GM08714 (cell line): ENCODE data around the gene RAP1A.

Source experiments
- H3K4me3 ChIP-seq: fragments of 200-500 bp; sonication (Bioruptor generic); 2 replicates; pipeline ENCODE4 v1.5.1; 2014; ENCODE audit warnings: mild to moderate bottlenecking, low read length, inconsistent platforms
- ZNF274 ChIP-seq: IDR thresholded peaks from 2 replicates; pipeline ENCODE4 v1.6.1; 2012; ENCODE audit warnings: mild to moderate bottlenecking, low read depth, low read length

RAP1A gene

GRCh38 chr1:111702504-111703050 lies 83.0 kb downstream of the RAP1A start:
- no peak overlapping the region for H3K4me3 ChIP-seq
- no peak for TF ChIP-seq ZNF274

- TF ChIP-seq ZNF274 = no peak
Measured at GRCh38 chr1:111704240-111704639, 84.7 kb downstream of the RAP1A start.

GRCh38 chr1:111704776-111705175 lies 85.2 kb downstream of the RAP1A start:
- H3K4me3 ChIP-seq = no peak overlapping the region
- no peak for TF ChIP-seq ZNF274

More at GRCh38 chr1:111704240-111704639, 84.7 kb downstream of the RAP1A start:
- no peak overlapping the region for H3K4me3 ChIP-seq

GRCh38 chr1:111705841-111706240 lies 86.3 kb downstream of the RAP1A start:
- no peak overlapping the region for H3K4me3 ChIP-seq
- TF ChIP-seq ZNF274 = no peak

- TF ChIP-seq ZNF274 = no peak
- no peak overlapping the region for H3K4me3 ChIP-seq
Measured at GRCh38 chr1:111706921-111707320, 87.3 kb downstream of the RAP1A start.

- no peak for TF ChIP-seq ZNF274
- H3K4me3 ChIP-seq = no peak overlapping the region
Measured at GRCh38 chr1:111707906-111708305, 88.3 kb downstream of the RAP1A start.

- no peak for TF ChIP-seq ZNF274
Measured at GRCh38 chr1:111709986-111710385, 90.4 kb downstream of the RAP1A start.

GRCh38 chr1:111716333-111716732 lies 96.7 kb downstream of the RAP1A start:
- TF ChIP-seq ZNF274 = no peak
- H3K4me3 ChIP-seq = no peak overlapping the region

More at GRCh38 chr1:111709986-111710385, 90.4 kb downstream of the RAP1A start:
- no peak overlapping the region for H3K4me3 ChIP-seq

GRCh38 chr1:111717450-111717849 lies 97.9 kb downstream of the RAP1A start:
- TF ChIP-seq ZNF274 = no peak
- H3K4me3 ChIP-seq = no peak overlapping the region

- H3K4me3 ChIP-seq = no peak overlapping the region
Measured at GRCh38 chr1:111719135-111719534, 99.5 kb downstream of the RAP1A start.

GRCh38 chr1:111719674-111720132 lies 100.1 kb downstream of the RAP1A start:
- TF ChIP-seq ZNF274 = no peak
- no peak overlapping the region for H3K4me3 ChIP-seq

More at GRCh38 chr1:111719135-111719534, 99.5 kb downstream of the RAP1A start:
- TF ChIP-seq ZNF274 = no peak

- no peak overlapping the region for H3K4me3 ChIP-seq
- no peak for TF ChIP-seq ZNF274
Measured at GRCh38 chr1:111720274-111720976, 100.8 kb downstream of the RAP1A start.

- TF ChIP-seq ZNF274 = no peak
- no peak overlapping the region for H3K4me3 ChIP-seq
Measured at GRCh38 chr1:111720977-111721786, 101.6 kb downstream of the RAP1A start.

- H3K4me3 ChIP-seq = no peak overlapping the region
- TF ChIP-seq ZNF274 = no peak
Measured at GRCh38 chr1:111723091-111723806, 103.7 kb downstream of the RAP1A start.
